T-helper 9 cell (primary cell): ENCODE data around the gene YARS1.

Experiments
- DNase-seq: peaks from one replicate; pipeline ENCODE4 v3.0.0-alpha.2; 2020

YARS1 gene

DNA sequence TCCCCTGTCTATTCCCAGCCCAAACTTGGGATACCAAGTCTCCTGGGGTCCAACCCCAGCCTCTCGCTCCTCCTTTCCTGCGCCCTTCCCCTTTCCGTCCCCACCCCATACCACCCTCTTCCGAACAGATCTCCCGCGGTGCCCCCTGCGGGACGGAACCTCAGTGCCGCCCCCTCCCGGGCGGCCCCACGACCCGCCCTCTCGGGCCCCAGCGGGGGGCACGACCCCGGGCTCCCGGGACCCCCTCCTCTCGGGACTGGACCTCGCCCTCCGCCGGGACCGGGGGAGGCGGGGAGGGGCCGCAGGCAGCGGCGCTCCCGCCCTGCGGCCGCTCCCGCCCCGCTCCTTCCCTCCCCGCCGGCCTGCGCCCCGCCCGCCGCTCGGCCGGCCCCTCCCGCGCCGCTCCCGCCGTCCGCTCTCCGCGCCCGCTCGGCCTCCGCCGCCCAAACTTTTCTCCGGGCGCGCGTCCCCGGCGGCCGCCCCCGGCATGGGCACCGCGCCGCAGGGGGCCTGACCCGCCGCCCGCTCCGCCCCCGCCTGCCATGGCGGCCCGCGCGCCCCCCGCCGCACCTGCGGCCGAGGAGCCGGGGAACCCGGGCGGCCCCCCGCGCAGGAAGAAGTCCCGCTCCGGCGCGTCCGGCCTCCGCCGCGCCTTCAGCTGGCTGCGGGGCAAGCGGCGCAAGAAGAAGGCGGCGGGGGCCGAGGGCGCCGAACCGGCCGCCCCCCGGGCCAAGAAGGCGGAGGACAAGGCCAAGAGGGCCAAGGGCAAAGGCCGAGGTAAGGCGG is 75.6 kb downstream of the YARS1 start:
- DNase-seq = no peak

DNA sequence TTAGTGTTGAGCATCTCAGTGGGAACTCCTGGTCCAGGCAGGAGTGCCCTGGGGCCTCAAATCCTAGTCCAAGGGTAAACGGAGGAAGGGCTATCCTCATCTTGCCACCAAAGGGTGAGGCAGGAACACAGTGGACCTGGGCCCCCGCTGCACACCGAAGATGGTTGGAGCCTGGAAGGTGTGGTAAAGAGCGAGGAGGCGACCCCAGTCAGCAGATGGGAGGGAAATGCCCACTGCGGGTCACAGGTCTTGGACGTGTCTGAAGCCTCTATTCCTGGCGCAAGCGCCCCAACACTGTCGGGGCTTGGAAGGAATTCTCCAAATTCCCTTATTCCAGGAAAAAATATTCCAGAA is 76.1 kb downstream of the YARS1 start:
- no peak for DNase-seq

DNA sequence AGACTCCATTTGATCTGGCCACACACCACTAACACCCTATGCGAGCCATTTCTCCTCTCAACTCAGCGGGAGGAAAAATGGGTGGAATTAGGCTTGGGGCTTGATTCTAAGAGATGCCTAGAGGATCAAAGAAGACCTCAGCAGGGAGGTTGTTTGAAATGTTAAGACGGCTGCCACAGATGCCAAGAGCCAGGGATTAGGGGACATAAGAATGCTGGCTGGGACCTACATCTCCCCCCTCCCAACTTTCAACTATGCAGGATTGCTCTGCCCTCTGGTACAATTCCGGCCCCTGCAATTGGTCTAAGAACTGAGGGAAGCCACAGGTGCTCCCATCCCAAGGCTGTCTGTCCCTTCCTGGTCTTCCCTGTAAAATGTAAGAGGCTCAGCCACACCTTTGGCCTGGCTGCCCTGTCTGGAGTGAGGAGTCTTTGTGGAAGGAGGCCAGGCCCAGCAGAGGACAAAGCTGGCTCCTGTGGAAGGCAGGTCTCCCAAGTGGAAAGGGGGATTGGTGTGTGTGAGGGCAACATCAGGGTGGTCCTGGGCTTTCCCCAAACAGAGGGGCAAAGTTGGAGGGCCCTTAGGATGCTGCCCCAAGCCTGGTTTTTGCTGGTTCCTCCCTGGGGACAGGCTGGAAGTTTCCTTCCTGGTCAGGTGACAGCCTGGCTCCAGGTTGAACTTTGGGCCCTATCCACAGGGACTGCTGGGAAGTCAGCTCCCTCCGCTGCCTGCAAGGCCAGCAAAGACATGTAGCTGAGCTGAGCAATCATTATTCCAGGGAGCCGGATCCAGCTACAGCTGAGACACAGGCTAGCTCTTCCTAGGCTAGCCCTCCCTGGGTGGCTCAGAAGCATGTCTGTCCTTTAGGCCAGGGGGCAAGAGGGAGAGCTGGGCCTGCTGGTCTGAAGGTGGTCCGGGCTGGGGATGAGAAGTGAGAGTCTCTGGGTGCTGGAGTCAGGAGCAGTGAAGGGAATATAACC is 80.1 kb downstream of the YARS1 start:
- DNase-seq = no peak

DNA sequence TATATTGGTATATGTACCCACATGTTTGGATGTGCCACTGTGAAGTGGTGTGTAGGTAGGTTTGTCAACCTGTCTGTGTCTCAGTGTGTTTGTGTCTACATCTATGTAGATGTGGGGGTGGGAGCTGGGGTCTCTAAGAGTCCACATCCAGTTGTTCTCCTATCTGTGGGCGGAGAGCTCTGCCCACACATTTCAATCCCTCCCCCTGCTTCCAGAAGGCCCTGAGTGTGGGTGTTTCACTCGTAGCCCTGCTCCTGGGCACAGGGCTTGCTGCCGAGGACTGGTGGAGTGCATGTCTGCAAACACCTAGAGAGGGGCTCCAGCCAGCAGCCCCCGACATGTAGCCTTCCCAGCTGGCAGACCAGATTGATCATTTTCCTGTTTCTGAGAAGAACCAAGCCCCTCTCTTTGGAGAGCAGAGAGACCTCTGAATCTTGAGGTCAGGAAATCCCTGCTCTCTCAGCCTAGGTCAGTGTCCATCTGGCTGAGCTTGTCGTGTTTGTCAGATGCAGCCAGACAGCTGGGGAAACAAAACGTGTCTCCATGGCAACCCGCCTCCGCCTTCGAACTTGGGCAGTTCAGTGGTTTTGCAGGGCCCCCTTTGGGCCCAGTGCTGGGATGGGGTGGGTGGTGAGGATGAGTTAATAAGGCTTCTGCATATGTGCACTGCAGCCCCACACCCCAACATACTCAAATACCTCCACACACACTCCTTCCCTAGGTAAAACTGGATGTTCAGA is 83.4 kb downstream of the YARS1 start:
- no peak for DNase-seq

DNA sequence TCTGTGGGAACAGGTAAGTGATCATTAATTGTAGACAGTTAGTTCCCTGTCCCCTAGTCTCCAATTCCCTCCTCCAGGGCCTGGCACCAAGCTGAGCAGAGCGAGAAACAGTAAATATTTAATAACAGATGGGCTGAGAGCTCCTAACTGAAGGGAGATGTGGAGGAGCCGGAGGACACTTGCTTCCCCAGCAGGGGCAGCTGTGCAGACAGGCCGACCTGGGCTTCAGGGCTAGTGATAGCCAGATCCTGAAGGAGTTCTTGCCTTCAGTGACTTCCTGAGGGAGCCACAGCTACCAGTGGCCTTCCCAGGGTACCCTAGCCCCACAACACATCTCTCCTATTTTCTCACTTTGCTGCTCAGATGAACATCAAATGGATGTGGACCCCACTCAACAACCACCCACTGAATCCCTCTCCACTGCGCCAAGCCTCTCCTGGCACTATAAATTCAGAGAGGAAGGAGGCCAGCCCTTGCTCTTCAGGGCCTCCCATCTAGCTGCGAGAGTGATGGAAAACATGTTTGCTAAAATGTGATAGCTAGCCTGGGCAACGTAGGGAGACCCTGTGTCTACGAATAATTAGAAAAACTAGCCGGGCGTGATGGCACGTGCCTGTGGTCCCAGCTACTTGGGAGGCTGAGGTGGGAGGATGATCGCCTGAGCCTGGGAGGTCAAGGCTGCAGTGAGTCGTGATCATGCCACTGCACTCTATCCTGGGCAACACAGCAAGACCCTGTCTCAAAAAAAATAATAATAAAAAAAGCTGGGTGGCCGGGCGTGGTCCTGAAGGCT is 87.7 kb downstream of the YARS1 start:
- DNase-seq = no peak

DNA sequence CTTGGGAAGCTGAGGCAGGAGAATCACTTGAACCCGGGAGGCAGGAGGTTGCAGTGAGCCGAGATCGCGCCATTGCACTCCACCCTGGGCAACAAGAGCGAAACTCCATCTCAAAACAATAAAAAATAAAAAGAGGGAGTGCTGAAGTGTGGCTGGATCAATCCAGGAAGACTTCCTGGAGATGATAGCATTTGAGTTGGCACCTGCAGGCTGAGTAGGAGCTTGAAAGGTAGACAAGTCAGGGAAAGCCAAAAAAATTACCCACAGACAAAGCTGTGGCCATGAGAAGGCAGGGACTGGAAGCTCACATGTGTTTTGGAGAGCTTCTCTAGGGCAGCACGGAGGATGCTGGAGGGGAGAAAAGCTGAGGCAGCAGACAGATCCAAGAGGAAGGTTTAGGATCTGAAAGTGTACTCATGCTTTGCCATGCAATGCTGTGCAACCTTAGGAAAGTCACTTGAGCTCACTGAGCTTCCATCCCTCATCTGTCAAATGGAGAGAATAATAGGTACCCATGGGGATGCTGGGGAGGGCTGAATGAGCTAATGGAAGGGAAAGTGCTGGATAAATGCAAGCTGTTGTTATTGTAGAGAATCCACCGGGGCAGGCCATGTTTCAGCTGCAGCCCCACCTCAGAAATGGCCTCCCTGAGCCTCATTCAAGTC is 88.6 kb downstream of the YARS1 start:
- DNase-seq = no peak

DNA sequence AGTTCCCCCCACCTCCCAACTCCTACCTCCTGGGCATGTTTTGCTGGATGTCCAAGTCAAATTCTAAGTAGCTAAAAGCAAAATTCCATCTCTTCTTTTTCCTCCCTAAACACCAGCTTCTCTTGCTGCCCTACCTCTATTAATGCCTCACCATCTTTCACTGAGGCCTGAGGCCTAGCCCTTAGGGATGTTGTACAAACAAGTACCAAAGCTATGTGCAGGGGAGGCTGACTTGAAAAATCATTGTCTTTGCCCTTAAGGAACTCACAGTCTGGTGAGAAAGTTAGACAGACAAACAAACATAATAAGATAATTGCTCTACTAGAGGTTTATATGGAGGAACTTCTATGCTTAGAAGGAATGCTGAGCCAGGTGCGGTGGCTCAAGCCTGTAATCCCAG is 89.3 kb downstream of the YARS1 start:
- no peak for DNase-seq

DNA sequence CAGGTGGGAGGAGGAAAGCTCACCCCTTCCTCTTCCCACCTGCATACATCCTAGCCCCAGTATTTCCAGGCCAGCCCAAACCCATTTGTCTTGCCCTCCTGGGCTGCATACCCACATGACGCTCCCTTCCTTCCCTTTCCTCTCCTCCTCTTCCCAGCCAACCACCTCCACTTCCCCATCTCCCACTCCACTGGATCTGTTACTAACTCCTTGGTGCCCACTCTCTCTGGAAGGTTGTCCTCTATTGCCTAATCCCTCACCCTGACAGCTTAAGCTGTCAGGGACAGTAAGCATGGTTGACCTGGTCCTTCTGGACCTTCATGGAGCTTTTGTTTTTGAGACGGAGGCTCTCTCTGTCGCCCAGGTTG is 91.6 kb downstream of the YARS1 start:
- DNase-seq = no peak
